GM18517 (cell line): ENCODE data around the gene ARFGAP1.

Experiments used
- ATAC-seq: cut with Tn5 transposase; IDR thresholded peaks from one replicate; pipeline ENCODE4 v1.9.1; 2021; ENCODE audit warnings: mild to moderate bottlenecking, moderate library complexity; ENCODE audit not compliant: unreplicated experiment

Gene ARFGAP1

GRCh38 chr20:63289311-63290135, 16.9 kb downstream of the ARFGAP1 start:
- no peak for ATAC-seq

DNA sequence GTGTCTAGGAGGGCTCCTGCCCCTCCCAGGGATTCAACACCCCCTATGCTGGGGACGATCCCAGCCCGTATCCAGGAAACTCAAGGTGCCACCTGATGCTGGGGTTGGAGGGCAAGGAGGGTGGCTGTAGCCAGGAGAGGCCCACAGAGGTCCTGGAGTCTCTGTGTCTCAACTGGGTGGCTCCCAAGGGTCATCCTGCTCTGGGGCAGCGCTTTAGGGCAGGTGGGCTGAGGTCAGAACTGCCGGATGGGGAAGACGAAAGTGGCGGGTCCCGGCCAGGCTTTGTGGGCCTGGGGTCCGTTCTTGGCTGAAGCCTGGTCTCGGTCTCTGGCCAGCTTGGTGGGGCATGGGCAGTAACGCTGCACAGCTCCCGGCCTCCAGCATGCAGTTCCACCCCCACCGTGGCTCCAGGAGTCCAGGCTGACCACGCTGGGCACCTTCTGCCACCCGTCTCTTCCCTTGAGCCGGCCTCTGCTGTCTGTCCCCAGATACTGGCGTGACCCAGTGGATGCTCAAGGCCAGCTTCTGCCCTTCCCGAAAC, 17.6 kb downstream of the ARFGAP1 start:
- ATAC-seq: no peak

- ATAC-seq: no peak
Measured at GRCh38 chr20:63290677-63291472, 18.3 kb downstream of the ARFGAP1 start.

- ATAC-seq: no peak
Measured at GRCh38 chr20:63291811-63292210, 19.2 kb downstream of the ARFGAP1 start.

DNA sequence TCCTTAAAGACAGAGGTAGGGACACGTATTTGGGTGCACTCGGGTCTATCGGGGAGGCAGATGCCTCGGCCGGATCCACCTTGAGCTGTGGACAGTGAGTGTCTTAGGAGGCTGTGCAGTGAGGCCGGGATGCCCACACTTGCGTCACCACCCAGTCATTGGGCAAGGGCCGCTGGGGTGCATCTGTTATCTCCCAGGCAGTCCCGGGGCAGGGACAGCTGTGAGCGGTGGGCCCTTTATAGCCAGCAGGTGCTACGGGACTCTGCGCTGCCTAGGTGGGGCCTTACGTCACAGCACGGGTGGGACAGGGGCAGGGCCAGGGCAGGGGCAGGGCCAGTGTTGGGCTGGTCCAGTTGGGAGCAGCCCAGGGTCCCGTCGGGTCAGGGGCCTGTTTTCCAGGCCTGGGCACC, 19.7 kb downstream of the ARFGAP1 start:
- no peak for ATAC-seq

GRCh38 chr20:63292904-63293303, 20.3 kb downstream of the ARFGAP1 start, which contains the start of gene COL20A1:
Gene COL20A1 (plus strand): TSS chr20:63293186. CDS start chr20:63295108, 1,922 bp downstream.
- no peak for ATAC-seq

DNA sequence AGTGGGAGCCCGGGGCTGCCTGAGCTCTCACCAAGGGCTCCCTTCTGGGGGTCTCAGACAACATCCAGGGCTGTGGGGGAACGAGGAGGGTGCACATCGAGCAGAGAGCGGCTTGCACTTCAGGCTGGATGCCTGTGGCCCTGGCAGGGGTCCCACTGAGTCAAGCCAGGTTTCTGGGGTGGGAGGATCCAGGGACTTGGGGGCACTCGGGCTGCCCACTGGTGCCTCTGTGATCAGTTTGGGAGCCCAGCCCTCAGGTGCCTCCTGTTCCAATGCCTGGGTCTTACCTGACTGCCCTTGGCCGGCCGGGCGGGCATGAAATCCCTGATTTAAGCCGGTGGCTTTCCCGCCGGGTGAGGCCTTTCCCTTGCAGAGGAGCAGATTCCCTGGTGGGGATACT, 20.8 kb downstream of the ARFGAP1 start:
- ATAC-seq: no peak

- no peak for ATAC-seq
Measured at GRCh38 chr20:63293871-63294535, 21.4 kb downstream of the ARFGAP1 start.

DNA sequence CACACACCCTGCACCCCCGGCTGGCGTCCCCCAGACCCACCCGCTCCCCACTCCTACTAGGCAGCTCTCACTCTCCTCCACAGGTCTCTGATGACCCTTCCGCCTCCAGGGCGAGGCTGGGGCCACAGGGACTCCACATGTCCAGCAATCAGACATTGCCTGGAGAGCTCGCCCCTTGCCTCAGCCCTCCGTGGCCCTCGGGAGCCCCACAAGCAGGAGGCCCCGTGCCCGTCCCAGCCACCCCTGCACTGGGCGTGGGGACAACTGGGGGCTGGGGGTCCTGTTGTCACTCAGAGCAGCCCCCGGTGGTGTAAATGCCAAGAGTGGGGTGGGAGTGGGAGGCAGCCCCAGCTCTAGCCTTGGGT, 21.9 kb downstream of the ARFGAP1 start:
- no peak for ATAC-seq

DNA sequence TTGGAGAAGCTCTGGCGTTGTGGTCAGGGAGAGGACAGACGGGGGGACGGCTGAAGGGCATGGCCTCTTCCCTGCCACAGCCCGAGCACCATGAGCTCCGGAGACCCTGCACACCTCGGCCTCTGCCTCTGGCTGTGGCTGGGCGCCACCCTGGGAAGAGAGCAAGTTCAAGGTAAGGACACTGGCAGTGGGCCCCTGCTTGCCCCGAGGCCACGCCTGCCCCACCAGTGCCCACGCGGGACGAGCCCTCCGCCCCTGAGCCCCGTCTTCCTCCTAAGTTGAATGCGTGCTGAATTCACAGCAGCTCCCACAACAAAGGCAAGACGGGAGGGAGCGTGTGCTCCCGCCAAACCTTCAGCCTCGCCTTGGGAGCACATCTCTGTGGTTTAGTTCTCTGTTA, 22.4 kb downstream of the ARFGAP1 start:
- no peak for ATAC-seq

GRCh38 chr20:63295422-63295821, 22.8 kb downstream of the ARFGAP1 start:
- ATAC-seq: no peak

DNA sequence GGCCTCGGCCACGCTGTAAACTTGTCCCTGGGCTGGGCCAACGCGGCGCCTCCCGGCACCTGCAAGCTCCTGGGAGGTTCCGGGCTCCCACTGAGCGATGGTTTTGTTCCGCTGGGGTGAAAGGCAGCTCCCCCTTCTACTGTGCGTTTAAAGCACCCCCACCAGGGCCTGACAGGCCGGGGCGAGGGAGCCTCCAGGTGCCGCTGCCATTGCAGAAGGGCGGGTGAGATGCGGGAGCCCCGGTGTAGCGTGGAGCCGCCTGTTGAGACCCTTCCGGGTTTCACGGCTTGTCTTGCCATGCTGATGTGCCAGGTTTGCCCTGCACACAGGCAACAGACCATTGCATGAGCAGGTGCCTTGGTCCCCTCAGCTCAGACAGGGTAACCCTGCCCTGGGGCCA, 23.2 kb downstream of the ARFGAP1 start:
- no peak for ATAC-seq

DNA sequence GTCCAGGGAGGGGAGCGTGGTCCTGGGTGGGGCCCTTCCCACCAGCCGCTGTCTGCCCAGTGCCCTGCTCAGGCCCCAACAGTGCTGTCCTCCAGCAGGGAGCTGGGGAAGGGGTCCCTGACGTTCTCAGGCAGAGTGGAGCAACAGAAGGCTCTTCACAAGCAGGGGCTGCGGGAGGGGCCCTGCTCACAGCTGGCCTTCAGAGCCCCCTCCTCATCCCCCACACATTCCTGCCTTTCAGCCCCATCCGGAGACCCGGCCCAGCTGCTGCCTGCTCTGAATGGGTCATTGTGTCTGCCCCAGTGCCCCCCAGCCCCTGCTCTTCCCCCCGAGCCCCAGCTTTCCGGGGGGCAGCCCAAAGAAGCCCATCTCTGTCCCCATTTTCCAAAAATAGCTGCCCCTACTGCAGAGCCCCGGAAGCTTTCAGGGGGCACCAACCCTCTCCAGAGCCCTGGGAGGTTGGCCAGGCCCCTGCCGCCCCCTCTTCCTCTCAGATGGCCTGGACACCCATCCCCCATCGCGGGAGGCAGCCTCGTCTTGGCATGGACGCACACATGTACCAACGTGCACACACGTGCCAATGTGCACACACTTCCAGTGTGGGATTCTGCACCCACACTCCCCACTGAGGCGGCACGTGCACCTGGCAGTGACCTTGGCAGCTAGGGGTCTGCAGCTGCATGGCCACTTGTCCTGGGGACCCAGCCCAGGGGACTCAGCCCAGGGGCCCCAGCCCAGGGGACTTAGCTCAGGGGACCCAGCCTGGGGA, 24.1 kb downstream of the ARFGAP1 start:
- ATAC-seq: no peak

- no peak for ATAC-seq
Measured at GRCh38 chr20:63297371-63297781, 24.8 kb downstream of the ARFGAP1 start.

GRCh38 chr20:63297796-63298572, 25.4 kb downstream of the ARFGAP1 start:
- no peak for ATAC-seq

- no peak for ATAC-seq
Measured at GRCh38 chr20:63298731-63299312, 26.2 kb downstream of the ARFGAP1 start.

DNA sequence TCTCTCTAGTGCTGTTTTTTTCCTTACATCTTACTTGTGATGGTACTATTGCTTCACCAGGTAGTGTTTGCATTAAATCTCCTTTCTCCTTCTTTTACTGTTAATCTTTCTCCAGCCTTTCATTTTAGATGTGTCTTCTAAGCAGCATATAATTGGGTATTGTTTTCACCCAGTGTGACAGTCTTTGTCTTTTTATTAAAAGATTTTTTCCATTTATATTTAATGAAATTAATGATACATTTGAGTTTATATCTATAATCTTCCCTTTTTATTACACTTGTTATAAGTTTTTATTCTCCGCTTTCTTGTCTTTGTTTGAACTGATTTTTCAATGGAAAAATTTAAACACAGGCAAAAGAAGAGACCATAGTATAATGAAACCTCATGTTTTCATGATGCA, 29.1 kb downstream of the ARFGAP1 start:
- no peak for ATAC-seq

GRCh38 chr20:63303095-63303666, 30.6 kb downstream of the ARFGAP1 start:
- no peak for ATAC-seq

DNA sequence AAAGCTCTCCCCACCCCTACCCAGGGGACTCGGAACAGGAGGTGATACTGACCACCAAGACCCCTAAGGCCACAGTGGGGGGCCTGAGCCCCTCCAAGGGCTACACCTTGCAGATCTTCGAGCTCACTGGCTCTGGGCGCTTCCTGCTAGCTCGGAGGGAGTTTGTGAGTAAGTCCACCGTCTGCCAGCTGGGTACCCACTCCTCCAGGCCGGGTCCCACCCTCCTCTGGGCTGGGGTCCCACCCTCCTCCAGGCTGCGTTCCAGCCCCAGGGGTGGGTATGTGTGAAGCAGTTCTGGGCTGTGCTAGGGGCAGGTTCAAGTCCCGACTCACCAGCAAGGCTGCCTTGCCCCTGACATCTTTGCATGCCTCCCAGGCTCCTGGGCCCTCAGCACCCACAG, 32.8 kb downstream of the ARFGAP1 start:
- no peak for ATAC-seq
